Naive thymus-derived CD4-positive, alpha-beta T cell (primary cell): ENCODE data around the gene UBXN2A. TPM values are rescaled to one million over a fixed set of nuclear protein-coding genes. Genes with fewer than 3 reads are reported as not detected.
"Not testable (repeated sequence)": the region's sequence is repeated elsewhere in the genome, so short reads cannot be mapped to it uniquely, and the experiment has no call there.

Source experiments
- ATAC-seq: fragments of 150-1000 bp; cut with Tn5 transposase; 2 replicates; pipeline ENCODE4 v1.10.0; 2021; ENCODE audit warnings: mild to moderate bottlenecking, moderate library complexity
- CTCF ChIA-PET: fragments of 350-600 bp; sonication (Branson Sonifier 250); formaldehyde crosslinking; loops from one replicate; lab custom pipeline; 2021; ENCODE audit warnings: antibody characterized with exemption; lab: Charles Lee
- POLR2A ChIA-PET: fragments of 350-600 bp; sonication (Branson Sonifier 250); formaldehyde crosslinking; loops from one replicate; lab custom pipeline; 2021; ENCODE audit warnings: antibody characterized with exemption, inconsistent platforms; lab: Charles Lee
- DNase-seq, 9 donors: peaks; one replicate each; pipeline versions ENCODE4 v3.0.0 to v3.0.0-alpha.2; 2020 to 2022; ENCODE audit warnings: mixed read lengths in 1 of 9
- H3K27ac ChIP-seq: one replicate; pipeline ENCODE4 v1.7.0; 2013; ENCODE audit warnings: mild to moderate bottlenecking, low read depth, low read length, moderate library complexity
- H3K27me3 ChIP-seq, 2 donors: one replicate each; pipeline ENCODE4 v1.7.0; 2013; ENCODE audit warnings: low read length in 2 of 2, mild to moderate bottlenecking in 2 of 2, moderate library complexity in 2 of 2; ENCODE audit not compliant: control insufficient read depth in 2 of 2, insufficient read depth in 2 of 2
- H3K36me3 ChIP-seq, 3 experiments: 1 replicate in 2 of 3; 2 replicates in 1 of 3; pipeline ENCODE4 v1.7.0; 2013; ENCODE audit warnings: low read length in 3 of 3, mild to moderate bottlenecking in 3 of 3, moderate library complexity in 1 of 3; ENCODE audit not compliant: insufficient read depth in 3 of 3, control insufficient read depth in 2 of 3
- H3K4me1 ChIP-seq, 2 donors: one replicate each; pipeline ENCODE4 v1.7.0; 2013; ENCODE audit warnings: low read length in 2 of 2, mild to moderate bottlenecking in 2 of 2, moderate library complexity in 1 of 2; ENCODE audit not compliant: control insufficient read depth in 2 of 2, insufficient read depth in 2 of 2
- H3K4me3 ChIP-seq: 2 replicates; pipeline ENCODE4 v1.7.0; 2013; ENCODE audit warnings: mild to moderate bottlenecking, low read length
- H3K9me3 ChIP-seq, 3 experiments: 1 replicate in 2 of 3; 2 replicates in 1 of 3; pipeline ENCODE4 v1.7.0; 2013; ENCODE audit warnings: low read length in 3 of 3; ENCODE audit not compliant: control insufficient read depth in 2 of 3
- H3K27ac Mint-ChIP-seq, 9 donors: one replicate each; pipeline ENCODE4 v1.8.0; 2020 to 2022; ENCODE audit warnings: mixed read lengths in 9 of 9, mild to moderate bottlenecking in 8 of 9, moderate library complexity in 5 of 9, inconsistent platforms in 2 of 9
- H3K27me3 Mint-ChIP-seq, 5 donors: one replicate each; pipeline ENCODE4 v1.8.0; 2021 to 2022; ENCODE audit warnings: mixed read lengths in 5 of 5, mild to moderate bottlenecking in 1 of 5
- H3K36me3 Mint-ChIP-seq, 5 donors: one replicate each; pipeline ENCODE4 v1.8.0; 2020 to 2022; ENCODE audit warnings: mixed read lengths in 5 of 5, mild to moderate bottlenecking in 3 of 5, inconsistent platforms in 1 of 5
- H3K4me1 Mint-ChIP-seq, 7 donors: one replicate each; pipeline ENCODE4 v1.8.0; 2020 to 2022; ENCODE audit warnings: mixed read lengths in 7 of 7, mild to moderate bottlenecking in 3 of 7, inconsistent platforms in 1 of 7
- H3K4me3 Mint-ChIP-seq, 10 donors: one replicate each; pipeline ENCODE4 v1.8.0; 2020 to 2022; ENCODE audit warnings: mild to moderate bottlenecking in 10 of 10, mixed read lengths in 10 of 10, moderate library complexity in 6 of 10, inconsistent platforms in 2 of 10
- H3K9me3 Mint-ChIP-seq, 11 donors: one replicate each; pipeline ENCODE4 v1.8.0; 2020 to 2022; ENCODE audit warnings: mixed read lengths in 11 of 11, mild to moderate bottlenecking in 4 of 11, inconsistent platforms in 1 of 11, moderate library complexity in 1 of 11
- intact Hi-C, 2 donors: fragments of 100-400 bp; cut with micrococcal nuclease; formaldehyde crosslinking; loops; one replicate each; pipeline ENCODE4 v1.15.1; 2023
- polyA plus RNA-seq, 2 donors: library from polyadenylated mRNA; unstranded; fragments of 300-500 nt; fragmentation: Illumina TruSeq; gene quantifications; one replicate each; pipeline ENCODE4 v1.2.3, GENCODE V29; 2021
- total RNA-seq, 6 experiments: library from RNA in 5 of 6; stranded (reverse) in 5 of 6; gene quantifications; 1 replicate in 5 of 6; 2 replicates in 1 of 6; pipeline ENCODE4 v1.2.3 and lab custom pipeline; 2021 to 2026

UBXN2A gene
- total and polyA plus RNA-seq, 7 experiments from 2014 or later: 9.2 to 13.5 (median 12.3) TPM

DNA sequence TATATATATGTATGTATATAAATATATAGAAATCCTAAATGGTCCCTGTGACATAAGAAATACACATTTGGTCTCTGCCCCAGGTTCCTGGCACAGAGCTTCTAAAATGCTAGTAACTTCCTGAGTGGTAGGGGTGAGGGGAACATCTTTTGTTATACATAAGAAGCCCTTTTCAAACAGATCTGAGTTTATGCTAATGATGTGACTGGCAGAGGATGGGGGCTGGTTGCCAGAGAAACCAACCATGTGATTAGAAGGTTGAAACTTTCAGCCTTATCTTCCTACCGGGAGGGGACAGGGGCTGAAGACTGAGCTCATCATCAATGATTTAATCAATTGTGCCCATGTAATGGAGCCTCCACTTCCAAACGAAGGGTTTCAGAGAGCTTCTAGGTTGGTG, 86.0 kb downstream of the UBXN2A start:
- H3K4me3 Mint-ChIP-seq: no peak overlapping the region
- no peak overlapping the region for H3K27ac ChIP-seq
- peaks cover 6 to 46% (median 28%) of the 10 kb centered on the region in 5 donors for H3K36me3 Mint-ChIP-seq
- no peaks in the 10 kb centered on the region for H3K4me1 ChIP-seq
- no peaks in the 10 kb centered on the region for H3K27me3 ChIP-seq
- H3K27me3 Mint-ChIP-seq: no peaks in the 10 kb centered on the region
- H3K4me3 ChIP-seq: no peak overlapping the region
- ChIA-PET CTCF (no interaction called here), POLR2A (interaction anchor here (0.7 kb wide), 1 partner anchor 14 kb away, joined by 3 read pairs; no protein-coding TSS in a partner anchor)
- ATAC-seq: no peak
- H3K9me3 ChIP-seq: no peaks in the 10 kb centered on the region
- H3K4me1 Mint-ChIP-seq: peaks cover 0 to 9% (median 2%) of the 10 kb centered on the region in 7 donors
- intact Hi-C loops: no loop called here
- no peaks in the 10 kb centered on the region for H3K9me3 Mint-ChIP-seq
- no peak for DNase-seq
- H3K36me3 ChIP-seq: peaks cover 0 to 64% (median 15%) of the 10 kb centered on the region in 3 experiments
- no peak overlapping the region for H3K27ac Mint-ChIP-seq

DNA sequence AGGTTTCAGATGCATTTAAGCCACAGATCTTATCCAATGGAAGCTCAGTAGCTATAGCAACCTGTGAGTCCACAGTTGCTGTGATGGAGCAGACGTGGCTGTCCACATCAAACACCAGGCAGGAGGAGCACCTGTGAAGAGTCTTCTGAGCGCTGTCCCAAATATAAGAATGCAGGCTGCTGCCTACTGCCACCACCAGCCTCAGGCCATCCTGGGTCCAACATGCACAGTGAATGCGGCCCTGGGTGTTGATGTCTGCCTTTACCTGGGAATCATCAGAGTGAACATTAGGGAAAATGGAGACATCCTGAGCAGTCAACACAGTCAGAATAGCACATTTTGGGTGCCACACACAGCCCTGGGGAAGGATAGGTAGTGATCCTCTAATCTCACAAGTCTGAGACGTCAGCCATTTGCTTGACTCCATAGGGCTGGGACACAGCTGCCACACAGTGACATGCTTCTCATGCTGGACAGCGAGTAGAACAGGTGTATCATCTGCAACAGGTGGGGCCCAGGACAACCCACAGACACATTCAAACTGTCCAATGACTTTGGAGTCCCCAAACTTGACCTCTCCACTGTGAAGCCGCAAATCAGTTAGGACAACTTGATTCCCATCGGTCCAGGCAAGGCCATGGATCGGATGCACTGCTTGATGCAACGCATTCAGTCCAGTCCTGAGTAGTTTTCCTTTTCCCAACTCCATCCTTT, 98.7 kb downstream of the UBXN2A start:
- H3K27me3 ChIP-seq: no peaks in the 10 kb centered on the region
- H3K9me3 Mint-ChIP-seq: peaks cover 0 to 2% (median 0%) of the 10 kb centered on the region in 11 donors
- POLR2A ChIA-PET: interaction anchor here (0.7 kb wide), 1 partner anchor 14 kb away, joined by 4 read pairs; no protein-coding TSS in a partner anchor
- peaks cover 9 to 28% (median 16%) of the 10 kb centered on the region in 7 donors for H3K4me1 Mint-ChIP-seq
- no peaks in the 10 kb centered on the region for H3K27me3 Mint-ChIP-seq
- no peak overlapping the region for H3K4me3 Mint-ChIP-seq
- ATAC-seq: no peak
- H3K4me1 ChIP-seq: no peaks in the 10 kb centered on the region
- DNase-seq: no peak
- no peak overlapping the region for H3K27ac Mint-ChIP-seq
- H3K27ac ChIP-seq: no peak overlapping the region
- no peak overlapping the region for H3K4me3 ChIP-seq
- H3K36me3 Mint-ChIP-seq: peaks cover 3 to 36% (median 24%) of the 10 kb centered on the region in 5 donors
- CTCF ChIA-PET: no interaction called here
- peaks cover 0 to 24% (median 0%) of the 10 kb centered on the region in 3 experiments for H3K36me3 ChIP-seq
- intact Hi-C loops: no loop called here
- H3K9me3 ChIP-seq: no peaks in the 10 kb centered on the region

DNA sequence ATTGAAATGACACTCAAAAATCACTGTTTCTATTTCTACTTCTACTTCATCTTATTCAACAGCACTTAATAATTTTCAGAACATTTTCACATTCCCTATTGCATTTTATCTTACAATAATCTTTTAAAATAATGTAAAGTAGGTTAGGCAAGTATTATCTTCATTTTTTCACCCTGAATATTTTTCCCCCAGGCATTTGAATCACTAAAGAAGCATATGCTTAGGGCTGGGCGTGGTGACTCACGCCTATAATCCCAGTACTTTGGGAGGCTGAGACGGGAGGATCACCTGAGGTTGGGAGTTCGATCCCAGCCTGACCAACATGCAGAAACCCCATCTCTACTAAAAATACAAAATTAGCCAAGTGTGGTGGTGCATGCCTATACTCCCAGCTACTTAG, 100.2 kb downstream of the UBXN2A start:
- ChIA-PET CTCF (no interaction called here), POLR2A (no interaction called here)
- DNase-seq (no peak), ATAC-seq (no peak)
- Histone ChIP-seq H3K27ac (no peak overlapping the region), H3K4me1 (no peaks in the 10 kb centered on the region), H3K9me3 (no peaks in the 10 kb centered on the region), H3K36me3 (peaks cover 0 to 24% (median 0%) of the 10 kb centered on the region in 3 experiments), H3K27me3 (no peaks in the 10 kb centered on the region), H3K4me3 (no peak overlapping the region)
- H3K4me3 Mint-ChIP-seq: no peak overlapping the region
- H3K27me3 Mint-ChIP-seq: no peaks in the 10 kb centered on the region
- H3K4me1 Mint-ChIP-seq: peaks cover 15 to 29% (median 18%) of the 10 kb centered on the region in 7 donors
- no peak overlapping the region for H3K27ac Mint-ChIP-seq
- peaks cover 0 to 2% (median 0%) of the 10 kb centered on the region in 11 donors for H3K9me3 Mint-ChIP-seq
- H3K36me3 Mint-ChIP-seq: peaks cover 3 to 36% (median 24%) of the 10 kb centered on the region in 5 donors
- intact Hi-C loops: no loop called here

DNA sequence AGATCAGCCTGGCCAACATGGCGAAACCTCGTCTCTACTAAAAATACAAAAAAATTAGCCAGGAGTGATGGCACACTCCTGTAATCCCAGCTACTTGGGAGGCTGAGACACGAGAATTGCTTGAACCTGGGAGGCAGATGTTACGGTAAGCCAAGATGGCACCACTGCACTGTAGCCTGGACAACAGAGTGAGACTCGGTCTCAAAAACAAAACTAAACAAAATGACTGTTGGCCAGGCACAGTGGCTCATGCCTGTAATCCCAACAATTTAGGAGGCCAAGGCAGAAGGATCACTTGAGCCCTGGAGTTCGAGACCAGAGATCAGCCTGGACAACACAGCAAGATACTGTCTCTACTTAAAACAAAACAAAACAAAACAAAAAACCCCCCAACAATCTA, 102.9 kb downstream of the UBXN2A start:
- CTCF ChIA-PET: interaction anchor here (0.6 kb wide), 1 partner anchor 18 kb away, joined by 5 read pairs; no protein-coding TSS in a partner anchor
- Mint-ChIP-seq H3K36me3 (peaks cover 3 to 21% (median 13%) of the 10 kb centered on the region in 5 donors), H3K4me1 (peaks cover 17 to 34% (median 31%) of the 10 kb centered on the region in 7 donors)
- intact Hi-C loops, H3K4me1 ChIP-seq, H3K27me3 Mint-ChIP-seq, H3K27ac ChIP-seq, DNase-seq, H3K9me3 Mint-ChIP-seq, H3K4me3 ChIP-seq, H3K27ac Mint-ChIP-seq, ATAC-seq, POLR2A ChIA-PET, H3K9me3 ChIP-seq, H3K27me3 ChIP-seq, H3K4me3 Mint-ChIP-seq: not testable (repeated sequence)
- H3K36me3 ChIP-seq: peaks cover 0 to 17% (median 0%) of the 10 kb centered on the region in 3 experiments

DNA sequence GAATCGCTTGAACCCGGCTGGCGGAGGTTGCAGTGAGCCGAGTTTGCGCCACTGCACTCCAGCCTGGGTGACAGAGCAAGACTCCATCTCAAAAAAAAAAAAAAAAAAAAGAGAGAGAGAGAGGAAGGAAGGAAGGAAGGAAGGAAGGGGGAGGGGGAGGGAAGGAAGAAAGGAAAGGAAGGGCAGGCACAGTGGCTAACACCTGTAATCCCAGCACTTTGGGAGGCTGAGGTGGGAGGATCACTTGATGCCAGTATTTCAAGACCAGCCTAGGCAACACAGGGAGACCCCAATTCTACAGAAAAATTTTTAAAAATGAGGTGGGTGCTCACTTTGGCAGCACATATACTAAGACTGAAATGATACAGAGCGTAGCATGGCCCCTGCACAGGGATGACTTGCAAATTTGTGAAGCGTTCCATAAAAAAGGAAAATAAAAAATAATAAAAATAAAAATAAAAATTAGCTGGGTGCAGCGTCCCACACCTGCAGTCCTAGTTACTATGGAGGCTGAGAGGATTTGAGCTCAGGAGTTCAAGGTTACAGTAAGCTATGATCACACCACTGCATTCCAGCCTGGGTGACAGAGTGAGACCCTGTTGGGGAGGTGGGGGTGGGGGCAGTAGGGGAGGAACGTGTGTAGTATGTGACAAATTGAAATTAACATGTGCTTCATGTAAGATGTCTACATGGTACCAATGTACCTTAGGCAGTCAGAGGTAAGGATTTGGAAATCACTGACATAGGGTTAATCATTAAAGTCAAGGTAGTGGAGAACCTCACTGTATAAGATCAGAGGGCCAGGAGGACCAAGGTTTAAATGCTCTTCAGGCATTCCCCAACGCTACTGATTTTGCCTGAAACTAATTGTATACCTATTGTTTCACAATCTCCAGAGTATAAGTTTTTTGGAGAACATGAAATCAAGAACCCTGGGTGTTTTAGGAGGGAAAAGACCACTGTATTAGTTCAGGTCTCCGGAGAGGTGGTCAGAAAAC, 105.5 kb downstream of the UBXN2A start:
- Histone ChIP-seq H3K4me1 (peaks cover 0 to 4% of the 10 kb centered on the region in 2 donors), H3K4me3 (no peak overlapping the region), H3K27me3 (peaks cover 0 to 8% of the 10 kb centered on the region in 2 donors), H3K27ac (no peak overlapping the region), H3K9me3 (no peaks in the 10 kb centered on the region), H3K36me3 (peaks cover 0 to 3% (median 0%) of the 10 kb centered on the region in 3 experiments)
- POLR2A ChIA-PET: interaction anchor here (1.0 kb wide), 1 partner anchor 65 kb away, joined by 3 read pairs; no protein-coding TSS in a partner anchor
- intact Hi-C loops: loop anchor here (2.0 to 5.0 kb wide), 2 partner anchors 39 to 76 kb away; partner anchors contain the start of genes TP53I3 (in 2 of the 2), FAM228B (in 1 of the 2) and PFN4 (in 1 of the 2)
- Mint-ChIP-seq H3K27ac (peak overlapping the region in 2 of 9 donors; percentile 19 to 73), H3K36me3 (peaks cover 0 to 6% (median 5%) of the 10 kb centered on the region in 5 donors), H3K4me1 (peaks cover 17 to 42% (median 35%) of the 10 kb centered on the region in 7 donors), H3K27me3 (peaks cover 5 to 12% (median 9%) of the 10 kb centered on the region in 5 donors), H3K4me3 (peak overlapping the region in 9 of 10 donors; percentile 23 to 99 (median 86)), H3K9me3 (peaks cover 0 to 2% (median 0%) of the 10 kb centered on the region in 11 donors)
- no peak for ATAC-seq
- DNase-seq: no peak
- CTCF ChIA-PET: interaction anchor here (0.6 to 2.4 kb wide), 2 partner anchors 119 to 1616 kb away, joined by 3 to 8 read pairs; partner anchors contain the start of gene ATAD2B

DNA sequence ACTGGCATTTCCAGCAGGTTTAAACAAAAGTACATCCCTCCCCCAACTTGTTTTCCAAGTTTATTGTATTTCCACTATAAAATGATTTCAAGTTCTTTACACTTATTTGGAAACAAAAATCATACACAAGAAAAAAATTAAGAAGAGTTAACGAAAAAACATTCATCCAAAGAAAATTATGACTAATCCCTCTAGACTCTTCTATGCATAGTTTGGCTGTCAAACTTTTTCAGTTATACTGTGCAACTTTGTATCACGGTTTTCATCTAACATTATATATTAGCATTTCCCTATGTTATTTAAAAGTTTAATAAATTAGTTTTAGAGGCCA, 106.3 kb downstream of the UBXN2A start:
- Mint-ChIP-seq H3K36me3 (peaks cover 0 to 6% (median 5%) of the 10 kb centered on the region in 5 donors), H3K27ac (peak overlapping the region in 5 of 9 donors; percentile 73 to 96 (median 80)), H3K9me3 (peaks cover 0 to 2% (median 0%) of the 10 kb centered on the region in 11 donors), H3K4me3 (peak overlapping the region; percentile 69 to 99 (median 94)), H3K4me1 (peaks cover 17 to 42% (median 35%) of the 10 kb centered on the region in 7 donors), H3K27me3 (peaks cover 5 to 12% (median 9%) of the 10 kb centered on the region in 5 donors)
- ATAC-seq: no peak
- Histone ChIP-seq H3K27ac (peak overlapping the region; percentile 74), H3K27me3 (peaks cover 0 to 8% of the 10 kb centered on the region in 2 donors), H3K4me3 (peak overlapping the region; percentile 81), H3K4me1 (peaks cover 0 to 4% of the 10 kb centered on the region in 2 donors), H3K36me3 (peaks cover 0 to 3% (median 0%) of the 10 kb centered on the region in 3 experiments), H3K9me3 (no peaks in the 10 kb centered on the region)
- DNase-seq: no peak
- ChIA-PET CTCF (interaction anchor here (1.5 to 2.4 kb wide), 2 partner anchors 29 to 119 kb away, joined by 8 read pairs; partner anchors contain the start of genes ATAD2B and SF3B6), POLR2A (interaction anchor here (1.1 to 1.8 kb wide), 3 partner anchors 30 to 120 kb away, joined by 3 to 24 read pairs (median 21); partner anchors contain the start of genes ATAD2B and SF3B6)
- intact Hi-C loops: loop anchor here (2.0 to 5.0 kb wide), 2 partner anchors 38 to 76 kb away; partner anchors contain the start of genes TP53I3 (in 2 of the 2), FAM228B (in 1 of the 2) and PFN4 (in 1 of the 2)
